HG02970 (cell line): ENCODE results near the gene KDM8.
A peak's percentile ranks its signal among the peaks of the same experiment; 100 is the strongest.

ENCODE experiments used
- ATAC-seq: cut with Tn5 transposase; IDR thresholded peaks from one replicate; pipeline ENCODE4 v1.9.1; 2021; ENCODE audit warnings: mild to moderate bottlenecking, moderate library complexity, moderate number of reproducible peaks; ENCODE audit not compliant: unreplicated experiment, low FRiP score

KDM8 gene

GRCh38 chr16:27203507-27204311, at the start of gene KDM8:
Gene KDM8 (plus strand): TSS chr16:27203526. CDS start chr16:27210124, 6,598 bp downstream.
- ATAC-seq: peak; percentile 88

GRCh38 chr16:27154705-27155521, 48.4 kb upstream of the KDM8 start:
- no peak for ATAC-seq

GRCh38 chr16:27156579-27156978, 46.7 kb upstream of the KDM8 start:
- ATAC-seq: no peak

- no peak for ATAC-seq
Observed at GRCh38 chr16:27161398-27161797, 41.9 kb upstream of the KDM8 start.

GRCh38 chr16:27164352-27164751, 39.0 kb upstream of the KDM8 start:
- ATAC-seq: no peak

- ATAC-seq: no peak
Observed at GRCh38 chr16:27165576-27165975, 37.8 kb upstream of the KDM8 start.

- ATAC-seq: no peak
Observed at GRCh38 chr16:27168790-27169189, 34.5 kb upstream of the KDM8 start.

GRCh38 chr16:27169511-27170071, 33.7 kb upstream of the KDM8 start:
- no peak for ATAC-seq

- ATAC-seq: no peak
Observed at GRCh38 chr16:27171584-27171983, 31.7 kb upstream of the KDM8 start.

- ATAC-seq: no peak
Observed at GRCh38 chr16:27174007-27174406, 29.3 kb upstream of the KDM8 start.

GRCh38 chr16:27174798-27175197, 28.5 kb upstream of the KDM8 start:
- no peak for ATAC-seq

- ATAC-seq: no peak
Observed at GRCh38 chr16:27175888-27176287, 27.4 kb upstream of the KDM8 start.

GRCh38 chr16:27177031-27177774, 26.1 kb upstream of the KDM8 start:
- ATAC-seq: no peak

- ATAC-seq: no peak
Observed at GRCh38 chr16:27179500-27180072, 23.7 kb upstream of the KDM8 start.

GRCh38 chr16:27181019-27181790, 22.1 kb upstream of the KDM8 start:
- no peak for ATAC-seq

- ATAC-seq: no peak
Observed at GRCh38 chr16:27182906-27183405, 20.4 kb upstream of the KDM8 start.

GRCh38 chr16:27185776-27186130, 17.6 kb upstream of the KDM8 start:
- no peak for ATAC-seq

- ATAC-seq: no peak
Observed at GRCh38 chr16:27188633-27189032, 14.7 kb upstream of the KDM8 start.

GRCh38 chr16:27189335-27189972, 13.9 kb upstream of the KDM8 start:
- no peak for ATAC-seq
